ENCODE measurements around the gene BRINP1.

BRINP1 gene

GRCh38 chr9:119337573-119337972 lies 31.7 kb downstream of the BRINP1 start:
- DNase-seq, result no peak

- DNase-seq, result no peak
Measured at GRCh38 chr9:119334745-119335144, 34.5 kb downstream of the BRINP1 start.

- no peak for DNase-seq
Measured at GRCh38 chr9:119333507-119334229, 35.6 kb downstream of the BRINP1 start.

GRCh38 chr9:119332522-119332921 lies 36.7 kb downstream of the BRINP1 start:
- DNase-seq, result no peak

GRCh38 chr9:119322184-119322583 lies 47.1 kb downstream of the BRINP1 start:
- no peak for DNase-seq

GRCh38 chr9:119318371-119318770 lies 50.9 kb downstream of the BRINP1 start:
- DNase-seq, result no peak

- DNase-seq, result no peak
Measured at GRCh38 chr9:119313846-119314245, 55.4 kb downstream of the BRINP1 start.

GRCh38 chr9:119310741-119311140 lies 58.5 kb downstream of the BRINP1 start:
- DNase-seq, result no peak

GRCh38 chr9:119307471-119307870 lies 61.8 kb downstream of the BRINP1 start:
- no peak for DNase-seq

- DNase-seq, result no peak
Measured at GRCh38 chr9:119304555-119304954, 64.7 kb downstream of the BRINP1 start.

GRCh38 chr9:119302988-119303698 lies 66.1 kb downstream of the BRINP1 start:
- no peak for DNase-seq

- no peak for DNase-seq
Measured at GRCh38 chr9:119298076-119298853, 71.0 kb downstream of the BRINP1 start.

GRCh38 chr9:119291554-119291953 lies 77.7 kb downstream of the BRINP1 start:
- DNase-seq, result no peak

- DNase-seq, result peak; percentile 21
Measured at GRCh38 chr9:119289740-119290433, 79.3 kb downstream of the BRINP1 start.

- DNase-seq, result no peak
Measured at GRCh38 chr9:119284587-119285337, 84.5 kb downstream of the BRINP1 start.

GRCh38 chr9:119284118-119284517 lies 85.1 kb downstream of the BRINP1 start:
- DNase-seq, result no peak

GRCh38 chr9:119283078-119283794 lies 86.0 kb downstream of the BRINP1 start:
- DNase-seq, result no peak

GRCh38 chr9:119282476-119283077 lies 86.7 kb downstream of the BRINP1 start:
- DNase-seq, result no peak

- no peak for DNase-seq
Measured at GRCh38 chr9:119280740-119281485, 88.3 kb downstream of the BRINP1 start.

GRCh38 chr9:119278171-119278570 lies 91.1 kb downstream of the BRINP1 start:
- no peak for DNase-seq

All from GDM1 (cell line).